Nephron (organoid): Measurements from ENCODE around the gene PHLDB1.

Experiments used
- H3K27ac Mint-ChIP-seq, 3 experiments: 2 replicates each; pipeline ENCODE4 v1.8.0; 2020; ENCODE audit warnings: mixed read lengths in 3 of 3, mild to moderate bottlenecking in 2 of 3, moderate library complexity in 1 of 3
- H3K27me3 Mint-ChIP-seq: 2 replicates; pipeline ENCODE4 v1.8.0; 2021; ENCODE audit warnings: low read depth, mild to moderate bottlenecking, moderate library complexity, mixed read lengths
- H3K36me3 Mint-ChIP-seq: 2 replicates; pipeline ENCODE4 v1.8.0; 2020; ENCODE audit warnings: low read depth, mixed read lengths
- H3K4me1 Mint-ChIP-seq: 2 replicates; pipeline ENCODE4 v1.8.0; 2020; ENCODE audit warnings: mixed read lengths
- H3K4me3 Mint-ChIP-seq, 3 experiments: 2 replicates each; pipeline ENCODE4 v1.8.0; 2020; ENCODE audit warnings: mild to moderate bottlenecking in 3 of 3, mixed read lengths in 3 of 3, moderate library complexity in 2 of 3
- H3K9me3 Mint-ChIP-seq: 2 replicates; pipeline ENCODE4 v1.8.0; 2020; ENCODE audit warnings: mixed read lengths
- TF ChIP-seq, protein P1 (sequence below), 3 experiments: fragments of 200-600 bp; sonication (generic); IDR thresholded peaks; one replicate each; pipeline ENCODE4 v1.5.0; 2021; ENCODE audit warnings: antibody characterized with exemption in 3 of 3; ENCODE audit not compliant: unreplicated experiment in 3 of 3

Gene PHLDB1

GRCh38 chr11:118699506-118700220 lies 92.2 kb downstream of the PHLDB1 start:
- Mint-ChIP-seq H3K36me3 (no peaks in the 10 kb centered on the region), H3K9me3 (peaks cover 3% of the 10 kb centered on the region), H3K4me1 (no peaks in the 10 kb centered on the region), H3K27me3 (no peaks in the 10 kb centered on the region), H3K27ac (no peak overlapping the region), H3K4me3 (no peak overlapping the region)
- TF ChIP-seq, protein P1, sequence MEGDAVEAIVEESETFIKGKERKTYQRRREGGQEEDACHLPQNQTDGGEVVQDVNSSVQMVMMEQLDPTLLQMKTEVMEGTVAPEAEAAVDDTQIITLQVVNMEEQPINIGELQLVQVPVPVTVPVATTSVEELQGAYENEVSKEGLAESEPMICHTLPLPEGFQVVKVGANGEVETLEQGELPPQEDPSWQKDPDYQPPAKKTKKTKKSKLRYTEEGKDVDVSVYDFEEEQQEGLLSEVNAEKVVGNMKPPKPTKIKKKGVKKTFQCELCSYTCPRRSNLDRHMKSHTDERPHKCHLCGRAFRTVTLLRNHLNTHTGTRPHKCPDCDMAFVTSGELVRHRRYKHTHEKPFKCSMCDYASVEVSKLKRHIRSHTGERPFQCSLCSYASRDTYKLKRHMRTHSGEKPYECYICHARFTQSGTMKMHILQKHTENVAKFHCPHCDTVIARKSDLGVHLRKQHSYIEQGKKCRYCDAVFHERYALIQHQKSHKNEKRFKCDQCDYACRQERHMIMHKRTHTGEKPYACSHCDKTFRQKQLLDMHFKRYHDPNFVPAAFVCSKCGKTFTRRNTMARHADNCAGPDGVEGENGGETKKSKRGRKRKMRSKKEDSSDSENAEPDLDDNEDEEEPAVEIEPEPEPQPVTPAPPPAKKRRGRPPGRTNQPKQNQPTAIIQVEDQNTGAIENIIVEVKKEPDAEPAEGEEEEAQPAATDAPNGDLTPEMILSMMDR (IDR thresholded peaks at IDR 0.05; ENCODE audit: unreplicated experiment in 3 of 3): no peak

DNA sequence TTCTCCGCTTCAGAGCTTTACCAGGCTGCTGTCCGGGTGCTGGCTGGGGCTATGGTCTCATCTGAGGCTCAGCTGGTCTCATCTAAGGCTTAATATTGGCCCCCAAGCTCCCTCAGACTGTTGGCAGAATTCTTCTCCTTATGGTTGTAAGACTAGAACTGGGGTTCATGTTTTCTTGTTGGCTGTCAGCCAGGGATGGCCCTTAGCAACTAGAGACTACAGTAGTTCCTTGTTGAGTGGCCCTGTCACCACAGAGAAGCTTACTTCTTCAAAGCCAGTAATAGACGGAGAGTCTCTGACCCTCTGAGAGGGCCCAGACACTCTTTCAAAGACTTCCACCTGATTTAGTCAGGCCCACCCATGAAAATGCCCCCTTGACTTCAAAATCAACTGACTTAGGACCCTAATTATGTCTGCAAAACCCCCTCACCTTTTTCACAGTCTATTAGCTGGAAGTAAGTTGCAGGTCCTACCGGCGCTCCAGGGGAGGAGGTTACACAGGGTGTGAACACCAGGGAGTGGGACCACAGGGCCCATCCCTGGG lies 96.2 kb downstream of the PHLDB1 start:
- Mint-ChIP-seq H3K36me3 (no peaks in the 10 kb centered on the region), H3K9me3 (peaks cover 3% of the 10 kb centered on the region)
- TF ChIP-seq, protein P1 (IDR thresholded peaks at IDR 0.05; ENCODE audit: unreplicated experiment in 3 of 3): no peak

DNA sequence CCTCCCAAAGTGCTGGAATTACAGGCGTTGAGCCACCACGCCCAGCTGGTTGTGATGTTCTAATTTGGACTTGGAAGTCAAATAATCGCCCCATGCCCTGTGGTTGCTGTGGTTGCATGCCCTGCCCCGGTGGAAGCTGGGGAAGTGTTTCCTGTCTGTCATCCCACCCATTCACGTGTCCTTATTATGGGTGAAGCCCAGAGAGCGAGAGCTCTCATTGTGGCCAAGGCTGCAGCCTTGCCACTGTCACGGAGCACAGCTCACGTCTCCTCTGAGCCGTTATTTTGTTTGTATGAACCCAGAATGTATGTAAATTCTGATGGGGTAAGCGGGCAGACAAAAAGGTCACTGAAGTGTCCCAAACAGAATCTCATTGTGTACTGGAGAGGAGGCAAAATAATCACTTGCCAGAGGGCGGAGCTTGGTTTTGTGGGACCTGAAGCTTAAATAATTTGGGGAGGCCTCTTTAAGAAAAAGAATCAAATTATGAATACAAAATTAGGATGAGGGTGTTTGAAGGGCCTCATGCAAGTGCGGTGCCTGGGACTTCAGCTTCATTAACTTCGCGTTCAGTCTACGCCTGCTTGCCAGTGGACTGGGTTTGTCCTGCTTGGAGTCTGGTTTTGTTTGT lies 97.8 kb downstream of the PHLDB1 start:
- Mint-ChIP-seq H3K27ac (peak overlapping the region in 2 of 3 experiments; percentile 75 to 78), H3K9me3 (peaks cover 3% of the 10 kb centered on the region), H3K36me3 (no peaks in the 10 kb centered on the region), H3K4me1 (peaks cover 13% of the 10 kb centered on the region), H3K4me3 (no peak overlapping the region), H3K27me3 (peaks cover 14% of the 10 kb centered on the region)
- TF ChIP-seq, protein P1 (IDR thresholded peaks at IDR 0.05; ENCODE audit: unreplicated experiment in 3 of 3): no peak

More for the DNA sequence above, 96.2 kb downstream of the PHLDB1 start:
- Mint-ChIP-seq H3K27me3 (peaks cover 11% of the 10 kb centered on the region), H3K4me1 (peaks cover 13% of the 10 kb centered on the region), H3K27ac (no peak overlapping the region), H3K4me3 (no peak overlapping the region)

GRCh38 chr11:118705791-118706545 lies 98.6 kb downstream of the PHLDB1 start:
- Mint-ChIP-seq H3K9me3 (no peaks in the 10 kb centered on the region), H3K36me3 (no peaks in the 10 kb centered on the region)
- TF ChIP-seq, protein P1 (IDR thresholded peaks at IDR 0.05; ENCODE audit: unreplicated experiment in 3 of 3): no peak

GRCh38 chr11:118706546-118706825 lies 99.1 kb downstream of the PHLDB1 start:
- Mint-ChIP-seq H3K27ac (no peak overlapping the region), H3K4me1 (peaks cover 13% of the 10 kb centered on the region), H3K4me3 (no peak overlapping the region), H3K9me3 (no peaks in the 10 kb centered on the region), H3K36me3 (no peaks in the 10 kb centered on the region), H3K27me3 (peaks cover 14% of the 10 kb centered on the region)
- TF ChIP-seq, protein P1 (IDR thresholded peaks at IDR 0.05; ENCODE audit: unreplicated experiment in 3 of 3): no peak

More at GRCh38 chr11:118705791-118706545, 98.6 kb downstream of the PHLDB1 start:
- Mint-ChIP-seq H3K4me3 (no peak overlapping the region), H3K4me1 (peaks cover 13% of the 10 kb centered on the region), H3K27ac (peak overlapping the region in 2 of 3 experiments; percentile 75 to 78), H3K27me3 (peaks cover 14% of the 10 kb centered on the region)
